C4-2B (cell line): ENCODE results near the gene YTHDF2.

Source experiments
- ZFX ChIP-seq: fragments of 450-650 bp; IDR thresholded peaks from 2 replicates; pipeline ENCODE4 v1.6.1; 2017
- TF ChIP-seq, protein P1 (sequence below): fragments of 450-650 bp; conservative IDR thresholded peaks from 2 replicates; pipeline ENCODE4 v1.5.1; 2017; ENCODE audit warnings: mild to moderate bottlenecking

DNA sequence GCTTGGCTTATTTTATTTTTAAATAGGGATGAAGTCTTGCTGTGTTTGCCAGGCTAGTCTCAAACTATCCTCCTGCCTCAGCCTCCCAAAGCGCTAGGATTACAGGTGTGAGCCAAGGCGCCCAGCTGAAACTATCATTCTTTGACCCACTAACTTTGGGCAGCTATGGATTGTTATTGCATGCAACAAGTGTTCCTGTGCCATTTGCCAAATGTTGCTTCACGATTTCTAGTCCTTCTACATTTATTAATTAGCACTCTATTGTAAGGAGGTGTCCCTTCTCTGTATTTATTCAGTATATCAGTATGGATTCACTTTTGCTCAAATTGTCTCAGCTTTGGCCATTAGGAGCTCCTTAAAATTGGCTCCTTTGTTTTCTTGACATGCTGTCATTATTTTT, 36.4 kb downstream of the YTHDF2 start:
- TF ChIP-seq, protein P1, sequence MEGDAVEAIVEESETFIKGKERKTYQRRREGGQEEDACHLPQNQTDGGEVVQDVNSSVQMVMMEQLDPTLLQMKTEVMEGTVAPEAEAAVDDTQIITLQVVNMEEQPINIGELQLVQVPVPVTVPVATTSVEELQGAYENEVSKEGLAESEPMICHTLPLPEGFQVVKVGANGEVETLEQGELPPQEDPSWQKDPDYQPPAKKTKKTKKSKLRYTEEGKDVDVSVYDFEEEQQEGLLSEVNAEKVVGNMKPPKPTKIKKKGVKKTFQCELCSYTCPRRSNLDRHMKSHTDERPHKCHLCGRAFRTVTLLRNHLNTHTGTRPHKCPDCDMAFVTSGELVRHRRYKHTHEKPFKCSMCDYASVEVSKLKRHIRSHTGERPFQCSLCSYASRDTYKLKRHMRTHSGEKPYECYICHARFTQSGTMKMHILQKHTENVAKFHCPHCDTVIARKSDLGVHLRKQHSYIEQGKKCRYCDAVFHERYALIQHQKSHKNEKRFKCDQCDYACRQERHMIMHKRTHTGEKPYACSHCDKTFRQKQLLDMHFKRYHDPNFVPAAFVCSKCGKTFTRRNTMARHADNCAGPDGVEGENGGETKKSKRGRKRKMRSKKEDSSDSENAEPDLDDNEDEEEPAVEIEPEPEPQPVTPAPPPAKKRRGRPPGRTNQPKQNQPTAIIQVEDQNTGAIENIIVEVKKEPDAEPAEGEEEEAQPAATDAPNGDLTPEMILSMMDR = no peak
- TF ChIP-seq ZFX = no peak
